ENCODE data around the gene ACTN4.
"Not testable (repeated sequence)": the region's sequence is repeated elsewhere in the genome, so short reads cannot be mapped to it uniquely, and the experiment has no call there.

ACTN4 gene

GRCh38 chr19:38647368-38647965 lies at the start of gene ACTN4:
Gene ACTN4 (plus strand): TSS chr19:38647649. CDS start chr19:38647746, 97 bp downstream.
- TF ChIP-seq ZFX (IDR thresholded peaks at IDR 0.05; ENCODE audit: borderline replicate concordance) (no peak), CTCF (IDR thresholded peaks at IDR 0.05) (no peak)
- H3K27ac ChIP-seq: peak within 1 kb of the TSS; percentile 82

- no peak overlapping the region for H3K27ac ChIP-seq
- TF ChIP-seq ZFX (IDR thresholded peaks at IDR 0.05; ENCODE audit: borderline replicate concordance): no peak
- TF ChIP-seq CTCF (IDR thresholded peaks at IDR 0.05): no peak
These were observed 47.7 kb upstream of the ACTN4 start for GRCh38 chr19:38599722-38600121.

- not testable (repeated sequence) for H3K27ac ChIP-seq
These were observed 44.6 kb upstream of the ACTN4 start for GRCh38 chr19:38602856-38603255.

GRCh38 chr19:38606131-38606530 lies 41.3 kb upstream of the ACTN4 start:
- no peak overlapping the region for H3K27ac ChIP-seq
- TF ChIP-seq ZFX (IDR thresholded peaks at IDR 0.05; ENCODE audit: borderline replicate concordance) (no peak), CTCF (IDR thresholded peaks at IDR 0.05) (no peak)

- no peak for TF ChIP-seq CTCF (IDR thresholded peaks at IDR 0.05)
- no peak for TF ChIP-seq ZFX (IDR thresholded peaks at IDR 0.05; ENCODE audit: borderline replicate concordance)
- no peak overlapping the region for H3K27ac ChIP-seq
These were observed 33.2 kb upstream of the ACTN4 start for GRCh38 chr19:38614289-38614688.

- TF ChIP-seq ZFX (IDR thresholded peaks at IDR 0.05; ENCODE audit: borderline replicate concordance) (no peak), CTCF (IDR thresholded peaks at IDR 0.05) (no peak)
- H3K27ac ChIP-seq: no peak overlapping the region
These were observed 32.4 kb upstream of the ACTN4 start for GRCh38 chr19:38615007-38615581.

GRCh38 chr19:38616265-38616664 lies 31.2 kb upstream of the ACTN4 start:
- no peak overlapping the region for H3K27ac ChIP-seq
- no peak for TF ChIP-seq CTCF (IDR thresholded peaks at IDR 0.05)
- no peak for TF ChIP-seq ZFX (IDR thresholded peaks at IDR 0.05; ENCODE audit: borderline replicate concordance)
